ENCODE data around the gene SNRPB2. TPM values are rescaled to one million over a fixed set of nuclear protein-coding genes. Genes with fewer than 3 reads are reported as not detected.

SNRPB2 gene
- total RNA-seq, 6 donors from 2014 or later: 7.4 to 44.4 (median 32.4) TPM

GRCh38 chr20:16710781-16711180 is 19.0 kb upstream of the SNRPB2 start:
- no peak for DNase-seq
- whole genome bisulfite sequencing, 2 donors: 72 to 93% methylated on average over 3 of the region's 3 CpGs

GRCh38 chr20:16711661-16712258 is 18.1 kb upstream of the SNRPB2 start:
- Histone ChIP-seq H3K27me3 (no peaks in the 10 kb centered on the region), H3K4me3 (no peak overlapping the region), H3K27ac (no peak overlapping the region), H3K9me3 (no peaks in the 10 kb centered on the region), H3K4me1 (no peaks in the 10 kb centered on the region), H3K36me3 (no peaks in the 10 kb centered on the region)
- TF ChIP-seq POLR2A (IDR thresholded peaks at IDR 0.05) (no peak), POLR2AphosphoS5 (IDR thresholded peaks at IDR 0.05) (no peak), EP300 (IDR thresholded peaks at IDR 0.05) (no peak), CTCF (IDR thresholded peaks at IDR 0.05) (no peak)
- WGBS, 2 donors: 72 to 78% methylated on average over 4 of the region's 4 CpGs
- ATAC-seq (ENCODE audit: low FRiP score in 2 of 2) (no peak), DNase-seq (no peak)

More at GRCh38 chr20:16710781-16711180, 19.0 kb upstream of the SNRPB2 start:
- Histone ChIP-seq H3K36me3 (no peaks in the 10 kb centered on the region), H3K4me3 (no peak overlapping the region), H3K27ac (no peak overlapping the region), H3K9me3 (no peaks in the 10 kb centered on the region), H3K4me1 (no peaks in the 10 kb centered on the region), H3K27me3 (no peaks in the 10 kb centered on the region)
- ATAC-seq (ENCODE audit: low FRiP score in 2 of 2): no peak
- TF ChIP-seq CTCF (IDR thresholded peaks at IDR 0.05) (no peak), EP300 (IDR thresholded peaks at IDR 0.05) (no peak), POLR2A (IDR thresholded peaks at IDR 0.05) (no peak), POLR2AphosphoS5 (IDR thresholded peaks at IDR 0.05) (no peak)

GRCh38 chr20:16712511-16712947 is 17.3 kb upstream of the SNRPB2 start:
- WGBS, 2 donors: 57 to 60% methylated on average over 6 of the region's 6 CpGs
- Histone ChIP-seq H3K36me3 (no peaks in the 10 kb centered on the region), H3K27me3 (no peaks in the 10 kb centered on the region), H3K4me1 (no peaks in the 10 kb centered on the region), H3K9me3 (no peaks in the 10 kb centered on the region), H3K4me3 (no peak overlapping the region), H3K27ac (no peak overlapping the region)
- no peak for ATAC-seq (ENCODE audit: low FRiP score in 2 of 2)
- no peak for DNase-seq
- TF ChIP-seq POLR2AphosphoS5 (IDR thresholded peaks at IDR 0.05) (no peak), POLR2A (IDR thresholded peaks at IDR 0.05) (no peak), CTCF (IDR thresholded peaks at IDR 0.05) (no peak), EP300 (IDR thresholded peaks at IDR 0.05) (no peak)

GRCh38 chr20:16713066-16713465 is 16.8 kb upstream of the SNRPB2 start:
- Histone ChIP-seq H3K4me1 (no peaks in the 10 kb centered on the region), H3K36me3 (no peaks in the 10 kb centered on the region), H3K4me3 (no peak overlapping the region), H3K27ac (no peak overlapping the region), H3K27me3 (no peaks in the 10 kb centered on the region), H3K9me3 (no peaks in the 10 kb centered on the region)
- TF ChIP-seq CTCF (IDR thresholded peaks at IDR 0.05) (no peak), POLR2AphosphoS5 (IDR thresholded peaks at IDR 0.05) (no peak), POLR2A (IDR thresholded peaks at IDR 0.05) (no peak), EP300 (IDR thresholded peaks at IDR 0.05) (no peak)
- ATAC-seq (ENCODE audit: low FRiP score in 2 of 2) (no peak), DNase-seq (no peak)

- Histone ChIP-seq H3K27ac (no peak overlapping the region), H3K9me3 (no peaks in the 10 kb centered on the region), H3K4me3 (no peak overlapping the region), H3K36me3 (no peaks in the 10 kb centered on the region), H3K27me3 (no peaks in the 10 kb centered on the region), H3K4me1 (no peaks in the 10 kb centered on the region)
- no peak for DNase-seq
- ATAC-seq (ENCODE audit: low FRiP score in 2 of 2): peak in 1 of 2 donors; percentile 40
- 75 to 77% methylated on average over 5 of the region's 5 CpGs for WGBS, 2 donors
- TF ChIP-seq POLR2A (IDR thresholded peaks at IDR 0.05) (no peak), CTCF (IDR thresholded peaks at IDR 0.05) (no peak), EP300 (IDR thresholded peaks at IDR 0.05) (no peak), POLR2AphosphoS5 (IDR thresholded peaks at IDR 0.05) (no peak)
These were observed 15.6 kb upstream of the SNRPB2 start for GRCh38 chr20:16714242-16714641.

All from upper lobe of left lung (tissue), 6 donors.